Stomach (tissue), 4 donors: ENCODE measurements around the gene KRT6C.

Experiments used
- CTCF ChIP-seq, 7 experiments: fragments of 450-650 bp in 4 of 7; fragments of 200-600 bp in 3 of 7; sonication (generic) in 3 of 7; IDR thresholded peaks; one replicate each; pipeline ENCODE4 v1.5.1; 2016 to 2019; ENCODE audit warnings: antibody characterized with exemption in 7 of 7, control low read depth in 2 of 7, mild to moderate bottlenecking in 1 of 7
- EP300 ChIP-seq: sonication (generic); formaldehyde crosslinking; IDR thresholded peaks from one replicate; pipeline ENCODE4 v1.6.1; 2017; ENCODE audit warnings: antibody characterized with exemption

- no peak for TF ChIP-seq EP300
- no peak for TF ChIP-seq CTCF (IDR thresholded peaks at IDR 0.05)
These were observed 15.1 kb upstream of the KRT6C start for GRCh38 chr12:52488736-52489135.
